SW 1271 (cell line): ENCODE results near the gene GLB1L2.

Source experiments
- DNase-seq, 2 experiments: peaks; one replicate each; lab custom pipeline; 2025; lab: John Stamatoyannopoulos, UW

GLB1L2 gene

GRCh38 chr11:134349109-134349801 is 17.5 kb downstream of the GLB1L2 start:
- DNase-seq: no peak

- DNase-seq: no peak
These were observed 18.1 kb downstream of the GLB1L2 start for GRCh38 chr11:134349802-134350355.

GRCh38 chr11:134350381-134350780 is 18.6 kb downstream of the GLB1L2 start:
- no peak for DNase-seq

GRCh38 chr11:134352111-134352510 is 20.3 kb downstream of the GLB1L2 start:
- no peak for DNase-seq

GRCh38 chr11:134355136-134355535 is 23.3 kb downstream of the GLB1L2 start:
- no peak for DNase-seq

- no peak for DNase-seq
These were observed 23.9 kb downstream of the GLB1L2 start for GRCh38 chr11:134355656-134356055.

GRCh38 chr11:134356656-134357544 is 25.1 kb downstream of the GLB1L2 start:
- no peak for DNase-seq

GRCh38 chr11:134357545-134357839 is 25.7 kb downstream of the GLB1L2 start:
- DNase-seq: no peak

GRCh38 chr11:134358165-134358855 is 26.5 kb downstream of the GLB1L2 start:
- DNase-seq: no peak

- DNase-seq: no peak
These were observed 27.2 kb downstream of the GLB1L2 start for GRCh38 chr11:134358856-134359490.

GRCh38 chr11:134359646-134360045 is 27.9 kb downstream of the GLB1L2 start:
- DNase-seq: no peak

- peak in 1 of 2 experiments; percentile 33 for DNase-seq
These were observed 28.5 kb downstream of the GLB1L2 start for GRCh38 chr11:134360050-134360835.

GRCh38 chr11:134361661-134362060 is 29.9 kb downstream of the GLB1L2 start:
- no peak for DNase-seq

GRCh38 chr11:134362192-134362901 is 30.6 kb downstream of the GLB1L2 start:
- DNase-seq: no peak

- no peak for DNase-seq
These were observed 31.4 kb downstream of the GLB1L2 start for GRCh38 chr11:134363161-134363560.

GRCh38 chr11:134363592-134363991 is 31.8 kb downstream of the GLB1L2 start:
- no peak for DNase-seq

- no peak for DNase-seq
These were observed 32.5 kb downstream of the GLB1L2 start for GRCh38 chr11:134364261-134364660.

GRCh38 chr11:134365011-134365925 is 33.5 kb downstream of the GLB1L2 start:
- DNase-seq: no peak

GRCh38 chr11:134366254-134366653 is 34.5 kb downstream of the GLB1L2 start:
- DNase-seq: no peak
